ACC112 (cell line): ENCODE measurements around the gene MED25.

Experiments
- H2AFZ ChIP-seq: fragments of 200-600 bp; sonication (generic); one replicate; pipeline ENCODE4 v1.6.0; 2017; ENCODE audit warnings: antibody characterized with exemption, low read length; ENCODE audit not compliant: unreplicated experiment
- H3K27ac ChIP-seq: fragments of 200-600 bp; sonication (generic); 2 replicates; pipeline ENCODE4 v1.5.1; 2014; ENCODE audit warnings: low read depth, mild to moderate bottlenecking, antibody characterized with exemption, low read length, moderate library complexity
- H3K27me3 ChIP-seq: fragments of 200-600 bp; sonication (generic); 2 replicates; pipeline ENCODE4 v1.6.1; 2014; ENCODE audit warnings: mild to moderate bottlenecking, antibody characterized with exemption, low read length, moderate library complexity, mixed read lengths; ENCODE audit not compliant: insufficient read depth
- H3K36me3 ChIP-seq: fragments of 200-600 bp; sonication (generic); 2 replicates; pipeline ENCODE4 v1.6.1; 2016; ENCODE audit warnings: mild to moderate bottlenecking, antibody characterized with exemption, low read length, moderate library complexity, mixed read lengths; ENCODE audit not compliant: insufficient read depth
- H3K4me1 ChIP-seq: fragments of 200-600 bp; sonication (generic); one replicate; pipeline ENCODE4 v1.6.1; 2016; ENCODE audit warnings: low read length, mixed read lengths; ENCODE audit not compliant: insufficient read depth, unreplicated experiment, control insufficient read depth
- H3K4me3 ChIP-seq: fragments of 200-600 bp; sonication (generic); 2 replicates; pipeline ENCODE4 v1.5.1; 2014; ENCODE audit warnings: mild to moderate bottlenecking, low read depth, low read length
- H3K79me2 ChIP-seq: fragments of 200-600 bp; sonication (generic); one replicate; pipeline ENCODE4 v1.6.0; 2016; ENCODE audit warnings: low read length; ENCODE audit not compliant: control insufficient read depth, unreplicated experiment, insufficient read depth

The MED25 gene

DNA sequence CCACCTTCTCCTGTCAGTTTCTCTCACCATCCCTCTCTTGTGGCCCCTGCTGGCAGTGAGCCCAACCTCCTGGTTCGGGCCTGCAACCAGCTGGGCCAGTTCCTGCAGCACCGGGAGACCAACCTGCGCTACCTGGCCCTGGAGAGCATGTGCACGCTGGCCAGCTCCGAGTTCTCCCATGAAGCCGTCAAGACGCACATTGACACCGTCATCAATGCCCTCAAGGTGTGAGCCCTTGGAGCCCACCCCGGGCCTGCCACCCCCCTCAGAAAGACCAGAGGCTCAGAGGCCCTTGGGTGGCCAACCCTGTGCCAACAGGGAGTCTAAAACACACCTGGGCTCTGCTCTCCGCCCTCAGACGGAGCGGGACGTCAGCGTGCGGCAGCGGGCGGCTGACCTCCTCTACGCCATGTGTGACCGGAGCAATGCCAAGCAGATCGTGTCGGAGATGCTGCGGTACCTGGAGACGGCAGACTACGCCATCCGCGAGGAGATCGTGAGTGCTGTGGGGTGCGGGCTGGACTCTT, 18.8 kb upstream of the MED25 start:
- Histone ChIP-seq H3K27ac (no peak overlapping the region), H3K4me1 (no peaks in the 10 kb centered on the region), H2AFZ (no peak overlapping the region), H3K36me3 (0 out of 2 replicates have a peak, but pooled peaks cover 5% of the 10 kb centered on the region), H3K4me3 (no peak overlapping the region), H3K79me2 (no peaks in the 10 kb centered on the region), H3K27me3 (no peaks in the 10 kb centered on the region)

DNA sequence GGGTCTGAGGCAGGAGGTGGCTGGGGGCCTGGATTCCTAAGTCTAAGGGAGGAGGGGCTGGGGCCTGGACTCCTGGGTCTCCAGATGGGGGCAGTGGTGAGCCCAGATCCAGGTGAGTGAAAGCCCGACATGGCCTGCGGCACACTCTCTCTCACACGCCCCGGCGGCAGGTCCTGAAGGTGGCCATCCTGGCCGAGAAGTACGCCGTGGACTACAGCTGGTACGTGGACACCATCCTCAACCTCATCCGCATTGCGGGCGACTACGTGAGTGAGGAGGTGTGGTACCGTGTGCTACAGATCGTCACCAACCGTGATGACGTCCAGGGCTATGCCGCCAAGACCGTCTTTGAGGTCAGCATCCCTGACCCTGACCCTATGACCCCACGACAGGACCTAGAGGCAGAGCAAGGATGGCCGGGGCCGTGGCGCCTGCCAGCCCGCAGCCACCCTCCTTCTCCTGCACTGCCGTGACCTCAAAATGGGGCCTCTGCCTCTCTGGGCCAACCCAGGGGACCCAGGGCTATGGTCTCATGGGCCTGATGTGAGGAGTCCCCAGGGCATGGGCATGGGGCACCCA, 18.2 kb upstream of the MED25 start:
- Histone ChIP-seq H3K27ac (no peak overlapping the region), H3K4me3 (no peak overlapping the region), H2AFZ (no peak overlapping the region), H3K36me3 (0 out of 2 replicates have a peak, but pooled peaks cover 5% of the 10 kb centered on the region), H3K27me3 (no peaks in the 10 kb centered on the region), H3K79me2 (no peaks in the 10 kb centered on the region), H3K4me1 (no peaks in the 10 kb centered on the region)

DNA sequence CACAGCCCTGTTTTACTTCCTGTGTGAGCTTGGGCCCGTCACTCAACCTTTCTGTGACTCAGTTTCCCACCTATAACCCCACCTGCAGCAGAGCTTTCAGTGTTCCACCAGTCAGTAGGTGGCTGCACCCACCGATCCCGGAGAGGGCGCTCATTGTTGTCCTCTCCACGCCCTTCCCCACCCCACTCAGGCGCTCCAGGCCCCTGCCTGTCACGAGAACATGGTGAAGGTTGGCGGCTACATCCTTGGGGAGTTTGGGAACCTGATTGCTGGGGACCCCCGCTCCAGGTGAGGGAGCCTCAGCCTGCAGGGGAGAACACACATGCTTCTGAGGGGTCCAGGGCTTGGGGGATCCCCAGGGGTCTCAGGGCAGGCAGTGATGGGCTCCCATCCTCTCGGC, 17.3 kb upstream of the MED25 start:
- H2AFZ ChIP-seq: no peak overlapping the region
- no peak overlapping the region for H3K27ac ChIP-seq
- no peak overlapping the region for H3K4me3 ChIP-seq
- no peaks in the 10 kb centered on the region for H3K27me3 ChIP-seq
- 0 out of 2 replicates have a peak, but pooled peaks cover 5% of the 10 kb centered on the region for H3K36me3 ChIP-seq
- no peaks in the 10 kb centered on the region for H3K79me2 ChIP-seq
- no peaks in the 10 kb centered on the region for H3K4me1 ChIP-seq

DNA sequence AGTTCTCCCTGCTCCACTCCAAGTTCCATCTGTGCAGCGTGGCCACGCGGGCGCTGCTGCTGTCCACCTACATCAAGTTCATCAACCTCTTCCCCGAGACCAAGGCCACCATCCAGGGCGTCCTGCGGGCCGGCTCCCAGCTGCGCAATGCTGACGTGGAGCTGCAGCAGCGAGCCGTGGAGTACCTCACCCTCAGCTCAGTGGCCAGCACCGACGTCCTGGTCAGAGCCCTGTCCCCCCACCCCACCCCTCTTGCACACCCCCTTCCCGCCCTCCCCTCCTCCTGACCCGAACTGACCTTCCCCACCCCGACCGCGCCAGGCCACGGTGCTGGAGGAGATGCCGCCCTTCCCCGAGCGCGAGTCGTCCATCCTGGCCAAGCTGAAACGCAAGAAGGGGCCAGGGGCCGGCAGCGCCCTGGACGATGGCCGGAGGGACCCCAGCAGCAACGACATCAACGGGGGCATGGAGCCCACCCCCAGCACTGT, 16.6 kb upstream of the MED25 start:
- Histone ChIP-seq H3K36me3 (peaks cover 4% of the 10 kb centered on the region; the same call in 1 of the 2 replicates), H3K27me3 (no peaks in the 10 kb centered on the region), H3K27ac (no peak overlapping the region), H2AFZ (no peak overlapping the region), H3K4me3 (no peak overlapping the region), H3K4me1 (no peaks in the 10 kb centered on the region), H3K79me2 (no peaks in the 10 kb centered on the region)

DNA sequence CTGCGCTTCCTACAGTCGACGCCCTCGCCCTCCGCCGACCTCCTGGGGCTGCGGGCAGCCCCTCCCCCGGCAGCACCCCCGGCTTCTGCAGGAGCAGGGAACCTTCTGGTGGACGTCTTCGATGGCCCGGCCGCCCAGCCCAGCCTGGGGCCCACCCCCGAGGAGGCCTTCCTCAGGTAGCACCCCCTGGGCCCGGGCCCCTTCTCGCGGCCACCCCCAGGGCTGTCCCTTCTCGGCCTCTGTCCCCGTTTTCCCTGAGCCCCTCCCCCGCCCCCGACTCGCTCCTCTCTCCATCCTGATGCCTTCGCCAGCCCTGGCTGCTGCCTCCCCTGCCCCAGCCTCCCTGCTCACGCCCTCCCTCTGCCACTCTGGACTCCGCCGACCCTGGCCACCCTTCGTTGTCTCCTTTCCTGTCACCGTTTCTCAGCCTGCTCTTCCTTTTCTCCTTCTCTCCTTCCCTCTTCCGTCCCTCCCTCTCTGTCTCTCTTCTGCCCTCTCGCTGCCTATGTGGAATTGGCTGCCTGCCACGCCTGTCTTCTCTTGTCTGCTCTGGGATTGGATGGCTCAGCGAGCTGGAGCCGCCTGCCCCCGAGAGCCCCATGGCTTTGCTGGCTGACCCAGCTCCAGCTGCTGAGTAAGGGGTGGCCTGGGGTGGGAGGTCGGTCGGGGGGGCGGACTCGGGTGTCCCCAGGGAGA, 16.0 kb upstream of the MED25 start:
- no peak overlapping the region for H2AFZ ChIP-seq
- no peak overlapping the region for H3K4me3 ChIP-seq
- no peaks in the 10 kb centered on the region for H3K4me1 ChIP-seq
- no peaks in the 10 kb centered on the region for H3K79me2 ChIP-seq
- no peak overlapping the region for H3K27ac ChIP-seq
- H3K27me3 ChIP-seq: no peaks in the 10 kb centered on the region
- no peaks in the 10 kb centered on the region; the same call in 1 of the 2 replicates for H3K36me3 ChIP-seq

DNA sequence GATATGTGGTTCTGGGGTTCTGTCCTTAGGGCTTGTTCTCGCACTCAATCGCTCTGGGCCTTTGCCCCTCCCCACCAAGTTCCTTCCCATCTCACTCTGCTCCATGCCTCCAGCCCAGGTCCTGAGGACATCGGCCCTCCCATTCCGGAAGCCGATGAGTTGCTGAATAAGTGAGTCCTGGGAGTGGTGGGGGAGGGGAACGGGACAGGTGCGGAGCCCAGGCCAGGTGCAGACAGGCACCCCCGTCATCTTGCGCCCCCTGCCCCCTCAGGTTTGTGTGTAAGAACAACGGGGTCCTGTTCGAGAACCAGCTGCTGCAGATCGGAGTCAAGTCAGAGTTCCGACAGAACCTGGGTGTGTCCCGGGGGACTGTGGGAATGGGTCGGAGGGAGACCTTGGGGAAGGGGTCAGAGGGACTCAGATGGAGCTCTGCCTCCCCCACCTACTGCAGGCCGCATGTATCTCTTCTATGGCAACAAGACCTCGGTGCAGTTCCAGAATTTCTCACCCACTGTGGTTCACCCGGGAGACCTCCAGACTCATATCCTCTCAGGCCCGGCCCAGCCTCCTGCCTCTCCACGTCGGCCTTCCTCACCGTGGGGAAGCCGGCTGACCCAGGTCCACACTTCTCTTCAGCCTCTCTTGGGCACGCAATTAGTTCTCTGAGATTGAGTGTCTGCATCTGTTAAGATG, 15.1 kb upstream of the MED25 start:
- no peak overlapping the region for H3K27ac ChIP-seq
- no peak overlapping the region for H3K4me3 ChIP-seq
- no peaks in the 10 kb centered on the region for H3K27me3 ChIP-seq
- H3K36me3 ChIP-seq: peaks cover 3% of the 10 kb centered on the region; the same call in 1 of the 2 replicates
- no peaks in the 10 kb centered on the region for H3K79me2 ChIP-seq
- H3K4me1 ChIP-seq: no peaks in the 10 kb centered on the region
- no peak overlapping the region for H2AFZ ChIP-seq

DNA sequence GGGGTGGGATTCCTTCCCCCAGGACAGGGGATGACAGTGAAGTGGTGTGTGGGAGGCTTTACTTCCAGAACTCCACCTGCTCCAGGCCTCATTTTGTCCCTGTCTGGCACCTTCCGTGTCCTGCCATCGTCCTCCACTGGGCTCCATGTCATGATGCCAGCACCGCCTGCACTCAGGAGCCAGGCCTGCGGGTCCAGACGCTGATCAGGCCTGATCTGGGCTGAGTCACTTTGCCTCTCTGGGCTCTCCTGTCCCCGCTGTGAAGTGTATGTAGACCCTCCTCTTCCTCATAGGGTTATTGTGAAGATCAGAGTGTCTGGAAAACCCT, 14.6 kb upstream of the MED25 start:
- H3K4me1 ChIP-seq: no peaks in the 10 kb centered on the region
- no peaks in the 10 kb centered on the region for H3K79me2 ChIP-seq
- no peak overlapping the region for H2AFZ ChIP-seq
- no peaks in the 10 kb centered on the region for H3K27me3 ChIP-seq
- peaks cover 4% of the 10 kb centered on the region; the same call in 1 of the 2 replicates for H3K36me3 ChIP-seq
- H3K4me3 ChIP-seq: no peak overlapping the region
- H3K27ac ChIP-seq: no peak overlapping the region

DNA sequence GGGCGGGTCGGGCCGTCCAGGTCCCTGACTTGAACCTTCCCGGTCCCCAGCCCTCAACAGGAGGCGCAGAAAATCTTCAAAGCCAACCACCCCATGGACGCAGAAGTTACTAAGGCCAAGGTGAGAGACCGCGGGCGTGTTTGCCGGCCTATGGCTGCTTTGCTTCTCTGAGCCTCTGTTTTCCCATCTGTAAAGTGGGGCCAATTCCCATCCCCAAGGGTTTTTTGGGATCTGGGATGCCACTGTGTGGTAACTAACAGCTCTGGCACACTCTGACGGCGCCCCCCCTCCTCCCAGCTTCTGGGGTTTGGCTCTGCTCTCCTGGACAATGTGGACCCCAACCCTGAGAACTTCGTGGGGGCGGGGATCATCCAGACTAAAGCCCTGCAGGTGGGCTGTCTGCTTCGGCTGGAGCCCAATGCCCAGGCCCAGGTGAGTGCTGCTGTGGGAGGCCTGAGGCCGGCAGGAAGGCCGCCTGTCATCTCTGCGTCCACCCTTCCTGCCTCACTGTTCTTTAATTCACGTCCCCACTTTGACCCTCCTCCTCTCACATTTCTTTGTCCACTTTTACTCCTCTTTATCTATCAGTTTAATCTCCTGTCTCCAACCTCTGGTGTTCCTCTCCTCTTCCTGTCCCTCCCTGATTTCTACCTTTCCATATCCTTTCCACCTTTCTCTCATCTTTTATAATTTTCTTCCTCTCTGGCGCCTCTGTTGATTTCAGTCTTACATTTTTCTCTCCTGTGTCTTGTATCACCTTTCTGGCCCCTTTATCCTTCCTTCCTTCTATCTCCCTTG, 12.1 kb upstream of the MED25 start:
- peaks cover 4% of the 10 kb centered on the region; the same call in 1 of the 2 replicates for H3K36me3 ChIP-seq
- no peaks in the 10 kb centered on the region for H3K27me3 ChIP-seq
- H3K4me3 ChIP-seq: no peak overlapping the region
- no peak overlapping the region for H2AFZ ChIP-seq
- no peak overlapping the region for H3K27ac ChIP-seq
- no peaks in the 10 kb centered on the region for H3K79me2 ChIP-seq
- H3K4me1 ChIP-seq: no peaks in the 10 kb centered on the region

DNA sequence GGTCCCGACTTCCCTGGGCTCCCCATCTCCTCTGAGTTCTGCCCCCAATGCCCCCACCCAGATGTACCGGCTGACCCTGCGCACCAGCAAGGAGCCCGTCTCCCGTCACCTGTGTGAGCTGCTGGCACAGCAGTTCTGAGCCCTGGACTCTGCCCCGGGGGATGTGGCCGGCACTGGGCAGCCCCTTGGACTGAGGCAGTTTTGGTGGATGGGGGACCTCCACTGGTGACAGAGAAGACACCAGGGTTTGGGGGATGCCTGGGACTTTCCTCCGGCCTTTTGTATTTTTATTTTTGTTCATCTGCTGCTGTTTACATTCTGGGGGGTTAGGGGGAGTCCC, 11.5 kb upstream of the MED25 start:
- no peak overlapping the region for H3K27ac ChIP-seq
- peaks cover 4% of the 10 kb centered on the region; the same call in 1 of the 2 replicates for H3K36me3 ChIP-seq
- H3K4me1 ChIP-seq: no peaks in the 10 kb centered on the region
- H3K79me2 ChIP-seq: no peaks in the 10 kb centered on the region
- no peak overlapping the region for H3K4me3 ChIP-seq
- H2AFZ ChIP-seq: no peak overlapping the region
- H3K27me3 ChIP-seq: no peaks in the 10 kb centered on the region
